ENCODE measurements around the gene MAPK7.

MAPK7 gene

GRCh38 chr17:19362277-19363113 is 15.8 kb upstream of the MAPK7 start, which contains the start of gene B9D1:
B9D1 (minus strand) TSS chr17:19362723; CDS start chr17:19362569, 154 bp downstream.
- DNase-seq (ENCODE audit: extremely low read depth in 1 of 2, low read depth in 1 of 2) = peak; percentile 71 to 91

GRCh38 chr17:19363114-19363438 is 15.2 kb upstream of the MAPK7 start:
- no peak for DNase-seq (ENCODE audit: extremely low read depth in 1 of 2, low read depth in 1 of 2)

GRCh38 chr17:19363460-19364035 is 14.8 kb upstream of the MAPK7 start:
- DNase-seq (ENCODE audit: extremely low read depth in 1 of 2, low read depth in 1 of 2) = no peak

GRCh38 chr17:19364699-19365498 is 13.4 kb upstream of the MAPK7 start:
- DNase-seq (ENCODE audit: extremely low read depth in 1 of 2, low read depth in 1 of 2) = no peak

GRCh38 chr17:19365499-19365817 is 12.8 kb upstream of the MAPK7 start:
- no peak for DNase-seq (ENCODE audit: extremely low read depth in 1 of 2, low read depth in 1 of 2)

GRCh38 chr17:19365833-19366636 is 12.3 kb upstream of the MAPK7 start:
- no peak for DNase-seq (ENCODE audit: extremely low read depth in 1 of 2, low read depth in 1 of 2)

GRCh38 chr17:19366637-19366972 is 11.7 kb upstream of the MAPK7 start:
- no peak for DNase-seq (ENCODE audit: extremely low read depth in 1 of 2, low read depth in 1 of 2)

- no peak for DNase-seq (ENCODE audit: extremely low read depth in 1 of 2, low read depth in 1 of 2)
Measured at GRCh38 chr17:19368229-19368628, 10.1 kb upstream of the MAPK7 start.

GRCh38 chr17:19369107-19369778 is 9.1 kb upstream of the MAPK7 start:
- DNase-seq (ENCODE audit: extremely low read depth in 1 of 2, low read depth in 1 of 2) = no peak

GRCh38 chr17:19369846-19370492 is 8.3 kb upstream of the MAPK7 start:
- DNase-seq (ENCODE audit: extremely low read depth in 1 of 2, low read depth in 1 of 2) = no peak

- no peak for DNase-seq (ENCODE audit: extremely low read depth in 1 of 2, low read depth in 1 of 2)
Measured at GRCh38 chr17:19370493-19370960, 7.8 kb upstream of the MAPK7 start.

GRCh38 chr17:19371259-19372010 is 6.9 kb upstream of the MAPK7 start:
- no peak for DNase-seq (ENCODE audit: extremely low read depth in 1 of 2, low read depth in 1 of 2)

- DNase-seq (ENCODE audit: extremely low read depth in 1 of 2, low read depth in 1 of 2) = no peak
Measured at GRCh38 chr17:19372011-19372370, 6.3 kb upstream of the MAPK7 start.

GRCh38 chr17:19372439-19372838 is 5.9 kb upstream of the MAPK7 start:
- DNase-seq (ENCODE audit: extremely low read depth in 1 of 2, low read depth in 1 of 2) = no peak

GRCh38 chr17:19372866-19373504 is 5.3 kb upstream of the MAPK7 start:
- DNase-seq (ENCODE audit: extremely low read depth in 1 of 2, low read depth in 1 of 2) = no peak

- no peak for DNase-seq (ENCODE audit: extremely low read depth in 1 of 2, low read depth in 1 of 2)
Measured at GRCh38 chr17:19374136-19374535, 4.2 kb upstream of the MAPK7 start.

- no peak for DNase-seq (ENCODE audit: extremely low read depth in 1 of 2, low read depth in 1 of 2)
Measured at GRCh38 chr17:19375732-19376131, 2.6 kb upstream of the MAPK7 start.

GRCh38 chr17:19376811-19377210 is 1.5 kb upstream of the MAPK7 start:
- DNase-seq (ENCODE audit: extremely low read depth in 1 of 2, low read depth in 1 of 2) = no peak

All from activated CD8-positive, alpha-beta memory T cell treated with anti-CD3 and anti-CD28 coated beads for 1 hour (primary cell).